22Rv1 (cell line): Measurements from ENCODE around the gene GRM8.

Experiments
- H3K27ac ChIP-seq: fragments of 450-650 bp; 2 replicates; pipeline ENCODE4 v1.5.1; 2017
- ZFX ChIP-seq: fragments of 450-650 bp; IDR thresholded peaks from 2 replicates; pipeline ENCODE4 v1.6.1; 2017; ENCODE audit warnings: antibody characterized with exemption, borderline replicate concordance
- TF ChIP-seq, protein P1 (sequence below): fragments of 450-650 bp; IDR thresholded peaks from 2 replicates; pipeline ENCODE4 v1.5.1; 2017; ENCODE audit warnings: mild to moderate bottlenecking

Gene GRM8

DNA sequence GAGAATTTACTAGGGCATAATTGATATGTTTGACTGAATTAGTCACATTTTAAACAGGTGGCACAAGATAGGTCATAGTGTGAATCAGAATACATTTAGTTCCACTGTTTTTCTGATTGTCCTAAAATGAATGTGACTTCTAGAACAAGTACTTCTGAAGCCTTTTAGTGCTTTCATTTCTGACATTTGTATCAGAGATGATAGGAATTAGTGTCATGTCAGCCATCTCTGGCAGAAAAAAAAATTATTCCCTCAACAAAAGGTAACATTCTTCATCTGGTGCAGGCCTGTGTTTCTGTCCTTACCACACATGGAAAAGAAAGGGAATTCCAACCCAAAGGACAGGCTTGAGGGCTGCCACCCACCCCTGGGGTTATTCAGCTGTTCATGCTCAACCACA lies 21.3 kb downstream of the GRM8 start:
- TF ChIP-seq, protein P1, sequence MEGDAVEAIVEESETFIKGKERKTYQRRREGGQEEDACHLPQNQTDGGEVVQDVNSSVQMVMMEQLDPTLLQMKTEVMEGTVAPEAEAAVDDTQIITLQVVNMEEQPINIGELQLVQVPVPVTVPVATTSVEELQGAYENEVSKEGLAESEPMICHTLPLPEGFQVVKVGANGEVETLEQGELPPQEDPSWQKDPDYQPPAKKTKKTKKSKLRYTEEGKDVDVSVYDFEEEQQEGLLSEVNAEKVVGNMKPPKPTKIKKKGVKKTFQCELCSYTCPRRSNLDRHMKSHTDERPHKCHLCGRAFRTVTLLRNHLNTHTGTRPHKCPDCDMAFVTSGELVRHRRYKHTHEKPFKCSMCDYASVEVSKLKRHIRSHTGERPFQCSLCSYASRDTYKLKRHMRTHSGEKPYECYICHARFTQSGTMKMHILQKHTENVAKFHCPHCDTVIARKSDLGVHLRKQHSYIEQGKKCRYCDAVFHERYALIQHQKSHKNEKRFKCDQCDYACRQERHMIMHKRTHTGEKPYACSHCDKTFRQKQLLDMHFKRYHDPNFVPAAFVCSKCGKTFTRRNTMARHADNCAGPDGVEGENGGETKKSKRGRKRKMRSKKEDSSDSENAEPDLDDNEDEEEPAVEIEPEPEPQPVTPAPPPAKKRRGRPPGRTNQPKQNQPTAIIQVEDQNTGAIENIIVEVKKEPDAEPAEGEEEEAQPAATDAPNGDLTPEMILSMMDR = no peak
- no peak for TF ChIP-seq ZFX
- no peak overlapping the region for H3K27ac ChIP-seq

DNA sequence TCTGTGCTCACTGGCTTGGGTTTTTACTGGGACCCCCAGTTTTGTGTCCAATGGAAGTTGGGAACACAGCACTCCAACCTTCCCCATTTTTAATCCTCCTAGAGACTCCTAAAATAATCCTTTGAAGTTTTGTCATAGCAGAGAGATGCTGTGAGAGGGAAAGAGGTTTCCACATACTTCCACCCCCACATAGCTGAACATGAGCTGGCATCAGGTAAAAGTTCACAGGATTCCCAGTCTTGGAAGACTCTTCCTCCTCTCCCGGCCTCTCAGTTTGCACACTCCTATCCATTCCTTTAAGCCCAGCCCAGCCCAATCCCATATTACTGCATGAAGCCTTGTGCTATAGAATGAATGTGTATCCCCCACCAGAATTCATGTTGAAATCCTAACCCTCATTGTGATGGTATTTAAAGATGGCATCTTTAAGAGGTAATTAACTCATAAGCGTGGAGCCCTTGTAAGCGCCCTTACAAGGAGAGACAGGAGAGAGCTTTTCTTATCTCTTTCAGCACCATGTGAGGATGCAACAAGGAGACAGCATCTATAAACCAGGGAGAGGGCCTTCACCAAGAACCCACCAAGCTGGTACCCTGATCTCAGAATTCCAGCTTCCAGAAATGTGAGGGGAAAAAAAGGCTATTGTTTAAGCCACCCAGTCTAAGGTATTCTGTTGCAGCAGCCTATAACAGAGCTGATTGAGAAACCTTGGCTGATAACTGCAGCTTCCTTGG lies 22.4 kb downstream of the GRM8 start:
- H3K27ac ChIP-seq = no peak overlapping the region
- TF ChIP-seq, protein P1 = no peak
- no peak for TF ChIP-seq ZFX

DNA sequence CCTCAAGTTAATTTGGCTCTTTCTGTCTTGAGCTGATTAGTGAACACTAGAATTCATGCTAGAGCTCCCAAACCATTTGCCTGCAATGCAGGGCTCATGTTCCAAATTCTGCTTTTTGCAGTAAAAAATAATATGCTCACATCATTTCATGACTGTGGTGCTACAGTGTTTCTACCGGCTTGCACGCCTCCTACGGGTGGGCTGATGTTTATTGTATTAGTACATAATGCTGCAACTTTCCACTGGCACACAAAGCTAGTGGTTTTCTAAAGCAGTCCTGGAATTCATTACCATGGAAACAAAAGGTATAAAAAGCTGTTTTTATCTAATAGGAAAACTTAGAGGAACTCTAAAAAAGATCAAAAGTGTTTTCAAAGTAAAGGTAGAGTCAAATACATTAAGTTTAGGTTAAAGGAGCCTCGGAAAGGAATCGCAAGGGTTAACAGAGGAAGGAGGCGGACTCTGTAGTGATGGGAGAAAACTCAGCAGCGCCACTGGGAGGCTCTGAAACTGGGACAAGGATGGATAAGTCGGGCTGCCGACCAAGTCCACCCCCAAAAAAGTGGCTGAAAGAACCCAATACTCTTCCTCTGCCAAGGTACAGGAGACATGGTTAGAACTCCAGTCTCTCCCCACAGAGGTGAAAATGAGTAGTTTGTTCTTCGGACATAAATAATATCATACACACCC lies 25.9 kb downstream of the GRM8 start:
- TF ChIP-seq, protein P1 = no peak; the same call in 1 of the 2 replicates
- no peak for TF ChIP-seq ZFX
- H3K27ac ChIP-seq = no peak overlapping the region

DNA sequence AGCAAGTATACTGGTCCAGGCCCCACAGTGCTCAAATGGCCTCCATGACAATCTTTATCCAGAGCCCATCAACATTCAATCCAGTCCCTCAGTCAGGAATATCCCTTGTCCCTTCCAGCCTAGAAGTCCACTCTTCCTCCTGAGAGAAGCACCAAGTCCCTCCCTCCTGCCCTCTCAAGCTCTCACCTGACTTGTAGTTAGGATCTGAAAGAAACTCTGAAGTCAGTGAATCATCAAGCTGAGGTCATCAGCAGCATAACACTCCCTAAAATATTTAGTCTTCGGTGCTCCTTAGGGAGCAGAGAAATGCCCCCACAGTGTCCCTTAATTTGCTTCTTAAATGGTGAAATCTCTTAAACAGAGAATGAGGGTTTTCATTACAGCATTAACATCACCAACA lies 31.0 kb downstream of the GRM8 start:
- no peak overlapping the region for H3K27ac ChIP-seq
- no peak for TF ChIP-seq ZFX
- TF ChIP-seq, protein P1 = no peak

DNA sequence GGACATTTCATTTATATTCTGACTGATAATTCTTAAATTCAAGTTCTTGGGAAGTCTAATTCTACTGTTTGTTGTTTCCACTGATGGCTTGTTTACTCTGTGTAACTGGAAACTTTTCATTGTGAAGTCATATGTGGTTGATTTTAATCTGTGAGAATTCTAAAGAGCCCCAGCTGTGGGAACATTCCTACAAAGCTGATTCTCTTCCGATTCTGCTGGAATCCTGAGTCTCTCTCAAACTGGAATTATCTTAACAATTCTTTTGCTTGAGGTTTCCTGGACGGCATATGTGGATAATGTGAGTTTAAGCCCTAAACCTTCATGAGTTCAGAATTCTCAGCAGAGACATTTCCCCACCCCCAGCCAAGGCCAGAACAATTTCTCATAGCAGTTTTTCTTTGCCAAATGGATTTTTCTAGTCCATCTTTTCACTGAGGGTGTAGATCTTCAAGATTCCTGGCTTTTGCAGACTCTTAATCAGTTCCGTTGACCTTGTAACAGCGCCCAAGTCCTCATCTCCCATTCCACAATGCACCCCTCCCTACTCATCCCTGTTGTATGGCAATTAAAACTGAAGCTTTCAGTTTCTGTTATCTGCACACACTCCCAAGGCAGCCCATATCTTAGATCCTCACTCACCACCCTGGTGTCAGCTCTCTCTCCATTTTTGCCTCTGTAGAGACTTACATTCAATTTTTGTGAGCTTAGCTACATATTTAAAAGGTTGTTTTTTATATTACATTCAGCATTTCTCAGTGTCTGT lies 37.6 kb downstream of the GRM8 start:
- no peak for TF ChIP-seq ZFX
- H3K27ac ChIP-seq = no peak overlapping the region

DNA sequence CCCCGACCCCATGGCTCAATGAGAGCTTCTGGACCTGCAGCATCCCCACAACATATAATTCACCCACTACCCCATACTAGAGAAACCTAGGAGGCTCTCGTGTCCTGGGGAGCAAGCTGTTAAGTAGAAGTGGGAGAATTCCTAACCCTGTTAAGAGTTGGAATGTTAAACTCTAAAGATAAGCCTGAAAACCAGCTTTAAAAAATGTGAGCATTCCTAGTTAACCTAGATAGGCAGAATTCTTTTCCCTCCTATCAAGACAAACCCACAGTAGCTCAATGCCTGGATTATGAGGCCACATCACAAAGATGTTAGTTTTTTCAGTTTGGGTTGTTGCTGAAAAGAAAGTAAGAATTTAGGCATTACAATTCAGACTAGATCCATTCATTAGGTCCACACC lies 42.9 kb downstream of the GRM8 start:
- TF ChIP-seq ZFX = no peak
- TF ChIP-seq, protein P1 = no peak
- no peak overlapping the region for H3K27ac ChIP-seq

DNA sequence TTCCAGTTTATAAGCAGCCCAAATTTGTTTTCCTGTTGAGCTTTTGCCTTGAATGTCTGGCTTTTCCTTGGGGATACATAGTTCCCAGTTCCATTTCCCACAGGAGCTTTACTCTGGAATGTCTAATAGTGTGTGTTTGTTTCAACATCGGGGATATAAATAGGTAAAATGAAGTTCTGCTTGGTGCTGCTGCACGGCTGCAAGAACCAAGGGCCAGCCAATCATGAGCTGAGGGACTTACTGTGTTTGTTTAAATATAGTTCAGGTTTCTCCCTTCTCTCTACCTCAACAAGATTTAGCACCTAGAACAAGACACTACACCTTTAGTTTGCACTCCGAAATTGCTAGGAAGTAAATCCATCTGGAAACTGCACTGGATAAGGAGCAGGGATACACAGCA lies 43.9 kb downstream of the GRM8 start:
- TF ChIP-seq ZFX = no peak
- TF ChIP-seq, protein P1 = no peak
- H3K27ac ChIP-seq = no peak overlapping the region
